Endometrial microvascular endothelial cells (primary cell): ENCODE data around the gene P2RX5. TPM values are rescaled to one million over a fixed set of nuclear protein-coding genes. Genes with fewer than 3 reads are reported as not detected.

ENCODE experiments used
- in situ Hi-C: cut with HindIII; loops from 2 replicates; pipeline ENCODE4 v1.10.0; 2017; ENCODE audit warnings: low sequenced_read_pairs, low pct_unique_long_range_greater_than_20kb; ENCODE audit errors: inconsistent ontology term
- total RNA-seq: library from RNA; depleted of rRNA; stranded (reverse); fragments of >200 nt; gene quantifications from one replicate; pipeline ENCODE4 v1.2.3, GENCODE V29; 2015; ENCODE audit errors: inconsistent ontology term

The P2RX5 gene
- total RNA-seq, 1 donor from 2014 or later: 0.84 TPM

DNA sequence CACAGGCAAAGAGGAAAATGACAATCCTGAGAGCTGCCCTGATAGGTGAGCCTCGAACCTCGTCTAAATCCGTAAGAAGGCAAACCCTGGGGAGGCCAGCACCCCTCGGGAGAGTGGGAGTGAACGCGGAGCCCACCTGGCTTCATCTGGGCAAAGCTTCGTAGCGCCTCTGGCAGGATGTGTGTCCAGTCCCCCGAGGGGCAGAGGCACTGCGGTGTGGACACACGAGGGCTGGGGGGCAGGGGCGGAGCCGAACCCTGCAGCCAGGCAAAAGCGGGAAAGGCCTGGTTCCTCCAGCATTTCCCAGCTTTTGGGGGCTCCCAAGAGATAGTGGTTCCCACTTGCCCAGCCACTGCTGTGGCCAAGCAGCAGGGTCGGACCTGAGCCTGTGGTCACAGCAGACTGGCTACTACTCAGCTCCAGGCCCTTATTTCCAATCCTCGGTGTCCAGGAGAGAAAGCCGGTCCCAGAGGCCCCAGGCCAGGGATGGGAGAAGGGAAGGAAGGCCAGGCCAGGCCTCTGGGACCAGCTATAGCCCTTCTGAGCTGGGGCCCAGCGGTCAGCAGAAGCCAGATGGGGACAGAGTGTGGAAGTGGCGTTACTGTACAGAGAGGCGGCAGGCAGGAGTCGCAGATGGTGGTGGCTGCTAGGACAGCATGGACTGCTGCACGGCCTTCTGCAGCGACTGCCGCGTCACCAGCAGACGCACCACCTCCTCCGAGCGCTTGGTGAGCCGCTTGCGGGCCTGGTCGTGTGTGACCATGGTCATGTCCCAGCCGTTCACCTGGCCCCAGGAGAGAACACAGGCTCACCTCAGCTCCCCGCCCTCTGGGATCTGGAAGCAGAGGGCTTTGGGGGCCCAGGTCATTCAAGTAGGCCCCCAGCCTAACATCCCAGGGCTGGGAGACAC, 32.6 kb downstream of the P2RX5 start:
- in situ Hi-C loops: no loop called here

GRCh38 chr17:3660311-3660891, 35.6 kb downstream of the P2RX5 start:
- in situ Hi-C loops: no loop called here

GRCh38 chr17:3659541-3660111, 36.3 kb downstream of the P2RX5 start:
- in situ Hi-C loops: no loop called here

DNA sequence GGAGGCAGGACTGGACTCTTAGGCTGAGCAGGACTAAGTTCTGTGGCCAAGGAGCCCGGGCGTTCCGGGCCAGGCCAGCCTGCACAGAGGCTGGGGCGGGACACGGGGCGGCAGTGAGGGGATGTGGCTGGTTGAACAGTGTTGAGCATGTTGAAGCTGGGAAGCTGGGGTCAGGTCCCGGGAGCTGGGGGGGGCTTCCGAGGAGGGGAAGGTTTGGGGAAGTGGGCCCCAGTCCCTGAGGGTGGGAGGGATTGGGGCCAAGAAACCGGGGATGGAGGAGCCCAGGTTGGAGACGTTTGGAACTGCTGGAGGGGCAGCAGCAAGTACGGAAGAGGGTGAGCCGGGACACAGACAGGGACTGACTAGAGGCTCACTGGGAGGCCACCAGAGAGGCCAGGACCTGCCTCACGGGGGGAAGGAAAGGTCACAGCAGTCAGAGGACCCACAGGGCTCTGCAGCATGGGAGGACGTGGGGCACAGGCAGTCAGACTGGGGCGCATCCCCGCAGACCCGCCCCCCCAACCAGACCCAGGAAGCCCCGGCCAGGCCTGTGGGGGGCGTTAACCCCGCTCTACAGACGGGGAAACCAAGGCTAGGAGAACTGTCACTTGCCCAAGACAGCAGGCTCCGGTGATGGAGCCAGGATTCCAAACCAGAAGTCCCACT, 37.0 kb downstream of the P2RX5 start:
- in situ Hi-C loops: no loop called here

- in situ Hi-C loops: no loop called here
These were observed 37.8 kb downstream of the P2RX5 start for GRCh38 chr17:3657874-3658783.

DNA sequence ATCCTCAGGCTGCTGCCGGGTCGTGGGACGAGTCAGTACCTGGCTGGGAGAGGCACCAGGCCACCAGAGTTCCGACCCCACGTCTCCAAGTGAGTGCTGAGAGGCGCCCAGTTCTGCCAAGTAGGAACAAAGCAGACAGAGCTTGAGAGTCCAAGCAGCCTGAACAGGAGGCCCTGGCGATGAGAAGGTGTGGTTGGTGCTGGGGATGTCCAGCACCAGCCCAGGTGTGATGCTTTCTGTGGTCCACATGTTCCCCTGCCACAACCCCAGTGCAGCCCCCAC, 38.4 kb downstream of the P2RX5 start:
- in situ Hi-C loops: no loop called here

GRCh38 chr17:3656755-3657587, 39.0 kb downstream of the P2RX5 start:
- in situ Hi-C loops: no loop called here

DNA sequence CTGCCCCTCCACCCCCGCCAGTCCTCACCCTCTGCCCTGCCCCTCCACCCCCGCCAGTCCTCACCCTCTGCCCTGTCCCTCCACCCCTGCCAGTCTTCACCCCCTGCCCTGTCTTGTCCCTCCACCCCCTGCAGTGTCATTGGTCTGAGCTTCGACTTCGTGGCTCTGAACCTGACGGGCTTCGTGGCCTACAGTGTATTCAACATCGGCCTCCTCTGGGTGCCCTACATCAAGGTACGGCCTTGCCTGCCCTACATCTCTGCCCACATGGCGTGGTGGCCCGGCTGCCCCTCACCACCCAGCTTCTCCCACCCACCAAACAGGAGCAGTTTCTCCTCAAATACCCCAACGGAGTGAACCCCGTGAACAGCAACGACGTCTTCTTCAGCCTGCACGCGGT, 39.6 kb downstream of the P2RX5 start:
- in situ Hi-C loops: no loop called here

DNA sequence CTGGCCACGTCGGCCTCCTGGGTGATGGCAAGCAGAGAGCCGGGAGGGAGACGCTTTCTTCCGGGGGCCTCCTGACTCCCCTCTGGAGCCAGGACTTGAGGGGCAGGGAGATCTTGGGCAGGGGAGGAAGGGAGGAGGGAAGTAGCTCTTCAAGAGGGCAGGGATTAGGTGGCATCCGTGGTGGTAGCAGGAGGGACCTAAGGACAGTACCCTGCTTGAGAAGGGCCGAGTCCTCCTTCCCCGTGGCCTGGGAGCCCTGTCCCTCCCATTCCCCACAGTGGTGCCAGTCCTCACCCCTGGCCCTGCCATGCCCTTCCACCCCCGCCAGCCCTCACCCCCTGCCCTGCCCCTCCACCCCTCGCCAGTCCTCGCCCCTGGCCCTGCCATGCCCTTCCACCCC, 40.2 kb downstream of the P2RX5 start:
- in situ Hi-C loops: no loop called here

DNA sequence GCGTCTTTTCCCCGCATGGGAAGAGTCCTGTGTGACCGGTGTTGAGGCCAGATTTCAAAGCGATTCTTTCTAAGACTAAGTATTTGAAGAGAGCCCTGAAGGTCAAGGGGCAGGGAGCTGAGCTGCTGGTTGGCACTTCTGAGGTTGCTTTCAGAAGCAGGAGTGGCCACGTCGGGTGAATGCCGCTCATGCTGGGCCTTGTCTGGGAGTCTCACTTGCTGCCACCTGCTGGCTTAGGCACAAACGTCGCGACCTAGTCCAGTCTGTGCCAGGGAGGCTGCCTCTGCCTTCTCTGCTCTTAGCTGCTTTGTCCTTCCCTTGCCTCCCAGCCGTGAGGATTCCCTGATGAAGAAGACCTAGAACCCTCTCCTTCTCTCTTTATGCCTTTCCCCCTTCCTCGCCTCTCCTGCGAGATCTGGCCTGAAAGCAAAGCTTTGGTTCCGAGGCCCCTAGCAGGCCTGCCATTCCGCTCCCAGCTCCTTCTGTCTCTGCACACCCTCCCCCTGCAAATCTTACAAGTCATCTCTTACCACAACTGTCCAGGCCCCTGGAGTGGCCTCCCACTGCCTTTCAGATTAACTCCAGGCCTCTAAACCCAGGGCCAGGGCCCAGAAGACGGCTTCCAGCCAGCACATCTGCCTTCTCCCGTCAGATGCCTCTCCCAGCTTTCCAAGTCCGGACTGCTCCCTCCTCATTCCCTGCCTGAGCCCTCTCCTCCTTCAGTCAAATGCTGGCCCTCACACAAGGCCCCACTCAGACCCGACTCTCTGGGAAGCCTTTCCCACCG, 48.0 kb downstream of the P2RX5 start:
- in situ Hi-C loops: no loop called here

DNA sequence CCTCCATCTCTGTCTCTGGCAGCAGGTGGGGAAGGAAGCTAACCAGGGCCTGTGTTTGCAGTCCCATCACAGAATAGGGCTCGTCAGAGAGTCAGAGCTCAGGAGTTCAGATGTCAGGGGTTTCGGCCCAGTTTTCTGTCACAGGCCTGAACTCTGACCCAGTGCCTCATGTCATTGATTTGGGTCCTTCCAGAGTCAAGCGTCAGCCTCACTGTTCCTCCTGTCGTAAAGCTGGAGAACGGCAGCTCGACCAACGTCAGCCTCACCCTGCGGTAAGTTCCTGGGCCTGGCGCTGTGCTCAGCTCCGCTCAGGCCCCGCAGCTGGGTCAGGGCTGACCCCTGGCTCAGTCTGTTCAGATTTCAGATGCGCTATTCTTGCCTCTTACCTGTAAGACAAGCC, 48.7 kb downstream of the P2RX5 start:
- in situ Hi-C loops: no loop called here

GRCh38 chr17:3645310-3645709, 50.6 kb downstream of the P2RX5 start:
- in situ Hi-C loops: no loop called here

GRCh38 chr17:3643889-3644349, 52.0 kb downstream of the P2RX5 start:
- in situ Hi-C loops: no loop called here

DNA sequence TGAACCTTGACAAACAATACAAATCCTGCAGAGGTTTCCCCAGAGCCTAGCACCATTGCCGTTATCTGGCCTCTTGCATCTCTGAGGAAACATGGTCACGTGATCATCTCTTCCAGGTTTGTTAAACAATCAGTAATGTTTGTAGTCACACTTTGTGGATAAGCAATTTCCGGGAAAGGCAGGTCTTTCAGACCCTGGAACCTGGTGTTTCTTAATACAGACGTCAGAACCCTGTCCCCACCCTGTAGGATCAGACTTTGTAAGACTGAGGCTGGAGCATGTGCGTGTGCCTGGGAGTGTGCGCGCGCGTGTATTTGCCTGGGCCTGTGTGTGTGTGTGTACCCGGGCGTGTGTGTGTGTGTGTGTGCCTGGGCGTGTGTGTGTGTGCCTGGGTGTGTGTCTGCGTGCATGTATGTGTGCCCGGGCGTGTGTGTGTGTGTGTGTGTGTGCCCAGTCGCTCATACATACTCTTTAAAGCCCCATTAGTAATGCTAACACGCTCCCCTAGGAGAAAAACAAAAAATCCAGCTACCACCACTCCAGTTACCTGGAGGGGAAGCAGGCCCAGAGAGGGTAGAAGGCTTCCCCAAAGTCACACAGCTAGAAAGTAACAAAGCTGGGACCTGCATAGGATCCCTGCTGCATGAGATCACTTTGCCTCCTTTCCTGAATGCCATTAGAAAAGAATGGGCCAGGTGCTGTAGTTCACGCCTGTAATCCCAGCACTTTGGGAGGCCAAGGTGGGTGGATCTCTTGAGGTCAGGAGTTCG, 54.1 kb downstream of the P2RX5 start:
- in situ Hi-C loops: no loop called here

GRCh38 chr17:3641014-3641413, 54.9 kb downstream of the P2RX5 start:
- in situ Hi-C loops: no loop called here

- in situ Hi-C loops: no loop called here
These were observed 55.9 kb downstream of the P2RX5 start for GRCh38 chr17:3639981-3640596.
